MCF 10A (cell line): Measurements from ENCODE around the gene SOSTDC1. TPM values are rescaled to one million over a fixed set of nuclear protein-coding genes. Genes with fewer than 3 reads are reported as not detected.

Experiments
- BruUV-seq: library from RNA; stranded (reverse); fragments of 400-500 nt; replicated peaks from 2 replicates; lab custom pipeline; 2021; lab: Mats Ljungman, UMichigan
- CTCF ChIA-PET: fragments of 300-600 bp; sonication (Branson Sonifier 250); formaldehyde crosslinking; extraction: SDS; loops from one replicate; lab custom pipeline; 2021; ENCODE audit warnings: antibody characterized with exemption, inconsistent platforms; lab: Yijun Ruan, JAX
- POLR2A ChIA-PET: fragments of 300-600, 350-650 bp; sonication (Branson Sonifier 250); formaldehyde crosslinking; extraction: SDS; loops from one replicate; lab custom pipeline; 2020; ENCODE audit warnings: antibody characterized with exemption, inconsistent platforms; lab: Yijun Ruan, JAX
- DNase-seq: peaks from one replicate; pipeline ENCODE4 v3.0.0-alpha.2; 2018; ENCODE audit not compliant: unreplicated experiment
- H3K27ac Mint-ChIP-seq: one replicate; pipeline ENCODE4 v1.8.0; 2022; ENCODE audit warnings: mild to moderate bottlenecking, low read depth, mixed read lengths; ENCODE audit not compliant: unreplicated experiment
- H3K27me3 Mint-ChIP-seq: one replicate; pipeline ENCODE4 v1.8.0; 2022; ENCODE audit warnings: mixed read lengths; ENCODE audit not compliant: insufficient read depth, unreplicated experiment
- H3K36me3 Mint-ChIP-seq: one replicate; pipeline ENCODE4 v1.8.0; 2022; ENCODE audit warnings: mild to moderate bottlenecking, moderate library complexity, mixed read lengths; ENCODE audit not compliant: insufficient read depth, unreplicated experiment
- H3K4me1 Mint-ChIP-seq: one replicate; pipeline ENCODE4 v1.8.0; 2022; ENCODE audit warnings: mixed read lengths; ENCODE audit not compliant: insufficient read depth, unreplicated experiment
- H3K4me3 Mint-ChIP-seq: one replicate; pipeline ENCODE4 v1.8.0; 2022; ENCODE audit warnings: mild to moderate bottlenecking, moderate library complexity, mixed read lengths; ENCODE audit not compliant: unreplicated experiment
- H3K9me3 Mint-ChIP-seq: one replicate; pipeline ENCODE4 v1.8.0; 2022; ENCODE audit warnings: mixed read lengths; ENCODE audit not compliant: unreplicated experiment
- CTCF ChIP-seq: fragments of 200-600 bp; IDR thresholded peaks from one replicate; pipeline ENCODE4 v1.8.0; 2022; ENCODE audit warnings: antibody characterized with exemption, mild to moderate bottlenecking; ENCODE audit not compliant: unreplicated experiment
- intact Hi-C: fragments of 100-400 bp; cut with micrococcal nuclease; formaldehyde crosslinking; loops from 2 replicates; pipeline ENCODE4 v1.14.1; 2022
- total RNA-seq: library from RNA; stranded (reverse); gene quantifications from 2 replicates; pipeline ENCODE4 v1.2.3, GENCODE V29; 2022

SOSTDC1 gene
- total RNA-seq, 1 experiment from 2014 or later: not detected

GRCh38 chr7:16423761-16424160, 41.8 kb downstream of the SOSTDC1 start:
- Mint-ChIP-seq H3K9me3 (no peaks in the 10 kb centered on the region), H3K27me3 (no peaks in the 10 kb centered on the region), H3K4me3 (no peak overlapping the region), H3K27ac (no peak overlapping the region), H3K36me3 (no peaks in the 10 kb centered on the region), H3K4me1 (peaks cover 18% of the 10 kb centered on the region)
- POLR2A ChIA-PET: no interaction called here
- BruUV-seq: no TSS peak
- no peak for DNase-seq
- intact Hi-C loops: loop anchor here (10.0 kb wide), 1 partner anchor 339 kb away; no protein-coding TSS in a partner anchor
- TF ChIP-seq CTCF: no peak
- CTCF ChIA-PET: interaction anchor here (0.7 to 2.0 kb wide), 3 partner anchors 9 to 161 kb away, joined by 3 to 10 read pairs (median 3); no protein-coding TSS in a partner anchor

- CTCF ChIA-PET: interaction anchor here (0.5 to 2.0 kb wide), 3 partner anchors 10 to 322 kb away, joined by 4 to 10 read pairs (median 4); no protein-coding TSS in a partner anchor
- Mint-ChIP-seq H3K4me1 (peaks cover 18% of the 10 kb centered on the region), H3K27me3 (no peaks in the 10 kb centered on the region), H3K9me3 (no peaks in the 10 kb centered on the region), H3K36me3 (peaks cover 4% of the 10 kb centered on the region), H3K4me3 (no peak overlapping the region), H3K27ac (no peak overlapping the region)
- POLR2A ChIA-PET: interaction anchor here (0.7 kb wide), 1 partner anchor 345 kb away, joined by 4 read pairs; no protein-coding TSS in a partner anchor
- intact Hi-C loops: loop anchor here (10.0 kb wide), 1 partner anchor 338 kb away; no protein-coding TSS in a partner anchor
- no TSS peak for BruUV-seq
- no peak for DNase-seq
- no peak for TF ChIP-seq CTCF
These were observed 42.6 kb downstream of the SOSTDC1 start for GRCh38 chr7:16422917-16423316.

GRCh38 chr7:16422103-16422435, 43.5 kb downstream of the SOSTDC1 start:
- Mint-ChIP-seq H3K36me3 (peaks cover 4% of the 10 kb centered on the region), H3K4me1 (peaks cover 18% of the 10 kb centered on the region), H3K4me3 (peak overlapping the region; percentile 74), H3K27ac (peak overlapping the region; percentile 88), H3K9me3 (no peaks in the 10 kb centered on the region), H3K27me3 (no peaks in the 10 kb centered on the region)
- CTCF ChIA-PET: interaction anchor here (2.0 kb wide), 1 partner anchor 11 kb away, joined by 10 read pairs; no protein-coding TSS in a partner anchor
- no peak for DNase-seq
- POLR2A ChIA-PET: interaction anchor here (0.6 kb wide), 1 partner anchor 51 kb away, joined by 3 read pairs; no protein-coding TSS in a partner anchor
- no peak for TF ChIP-seq CTCF
- BruUV-seq: no TSS peak
- intact Hi-C loops: loop anchor here (10.0 kb wide), 1 partner anchor 337 kb away; no protein-coding TSS in a partner anchor

- POLR2A ChIA-PET: interaction anchor here (0.6 kb wide), 1 partner anchor 51 kb away, joined by 3 read pairs; no protein-coding TSS in a partner anchor
- TF ChIP-seq CTCF: no peak
- CTCF ChIA-PET: interaction anchor here (1.0 kb wide), 1 partner anchor 30 kb away, joined by 3 read pairs; no protein-coding TSS in a partner anchor
- H3K27me3 Mint-ChIP-seq: no peaks in the 10 kb centered on the region
- peak within 1 kb of the TSS; percentile 88 for H3K27ac Mint-ChIP-seq
- intact Hi-C loops: loop anchor here (10.0 kb wide), 1 partner anchor 337 kb away; no protein-coding TSS in a partner anchor
- BruUV-seq: no TSS peak
- H3K36me3 Mint-ChIP-seq: peaks cover 4% of the 10 kb centered on the region
- peak within 1 kb of the TSS; percentile 74 for H3K4me3 Mint-ChIP-seq
- H3K4me1 Mint-ChIP-seq: peaks cover 18% of the 10 kb centered on the region
- peak; percentile 62 for DNase-seq
- no peaks in the 10 kb centered on the region for H3K9me3 Mint-ChIP-seq
These were observed 44.0 kb downstream of the SOSTDC1 start, which contains the start of gene CRPPA for GRCh38 chr7:16421333-16422102. CRPPA (minus strand) TSS chr7:16421538; CDS start chr7:16421322, 216 bp downstream.
